ENCODE data around the gene KLHL22.

KLHL22 gene

GRCh38 chr22:20456064-20456721, 39.4 kb downstream of the KLHL22 start:
- no peak for TF ChIP-seq CREB5 (CRISPR knock-in tag; IDR thresholded peaks at IDR 0.05; ENCODE audit: low read depth)
- TF ChIP-seq PPARA (CRISPR knock-in tag; IDR thresholded peaks at IDR 0.05; ENCODE audit: borderline replicate concordance): 0 out of 2 replicates have a peak, but pooled peaks have one; percentile 46
- no peak for TF ChIP-seq POU6F1 (CRISPR knock-in tag; IDR thresholded peaks at IDR 0.05; ENCODE audit: borderline replicate concordance, low read depth)
- TF ChIP-seq OSR1 (CRISPR knock-in tag; IDR thresholded peaks at IDR 0.05): no peak
- no peak for TF ChIP-seq ESRRG (CRISPR knock-in tag; IDR thresholded peaks at IDR 0.05)
- no peak for TF ChIP-seq RARB (CRISPR knock-in tag; IDR thresholded peaks at IDR 0.05)
- peak; percentile 96 for ATAC-seq

- TF ChIP-seq TSHZ2 (CRISPR knock-in tag; IDR thresholded peaks at IDR 0.05) (no peak), PATZ1 (CRISPR knock-in tag; IDR thresholded peaks at IDR 0.05; ENCODE audit: borderline replicate concordance) (no peak), ISL1 (CRISPR knock-in tag; IDR thresholded peaks at IDR 0.05) (no peak), ZFP3 (CRISPR knock-in tag; IDR thresholded peaks at IDR 0.05) (no peak), TOX (CRISPR knock-in tag; IDR thresholded peaks at IDR 0.05; ENCODE audit: borderline replicate concordance) (no peak), OSR1 (CRISPR knock-in tag; IDR thresholded peaks at IDR 0.05) (no peak), ZNF70 (CRISPR knock-in tag; IDR thresholded peaks at IDR 0.05) (no peak), CREB5 (CRISPR knock-in tag; IDR thresholded peaks at IDR 0.05; ENCODE audit: low read depth) (no peak), ZC3H10 (CRISPR knock-in tag; IDR thresholded peaks at IDR 0.05) (no peak), CSDC2 (CRISPR knock-in tag; IDR thresholded peaks at IDR 0.05) (no peak), GLIS3 (CRISPR knock-in tag; IDR thresholded peaks at IDR 0.05) (no peak), CSRNP3 (CRISPR knock-in tag; IDR thresholded peaks at IDR 0.05) (no peak), TCF4 (CRISPR knock-in tag; IDR thresholded peaks at IDR 0.05; ENCODE audit: borderline replicate concordance) (no peak), ARNTL (CRISPR knock-in tag; IDR thresholded peaks at IDR 0.05; ENCODE audit: borderline replicate concordance, low read depth) (no peak)
- ATAC-seq: no peak
Observed at GRCh38 chr22:20455709-20456063, 39.9 kb downstream of the KLHL22 start.

GRCh38 chr22:20453222-20453621, 42.4 kb downstream of the KLHL22 start:
- ATAC-seq: no peak
- TF ChIP-seq TCF4 (CRISPR knock-in tag; IDR thresholded peaks at IDR 0.05; ENCODE audit: borderline replicate concordance) (no peak), CSDC2 (CRISPR knock-in tag; IDR thresholded peaks at IDR 0.05) (no peak), GLIS3 (CRISPR knock-in tag; IDR thresholded peaks at IDR 0.05) (no peak), TOX (CRISPR knock-in tag; IDR thresholded peaks at IDR 0.05; ENCODE audit: borderline replicate concordance) (no peak), SNAI2 (CRISPR knock-in tag; IDR thresholded peaks at IDR 0.05) (no peak), PATZ1 (CRISPR knock-in tag; IDR thresholded peaks at IDR 0.05; ENCODE audit: borderline replicate concordance) (no peak), ARNTL (CRISPR knock-in tag; IDR thresholded peaks at IDR 0.05; ENCODE audit: borderline replicate concordance, low read depth) (no peak), ZNF8 (CRISPR knock-in tag; IDR thresholded peaks at IDR 0.05) (no peak), OSR1 (CRISPR knock-in tag; IDR thresholded peaks at IDR 0.05) (no peak), RARB (CRISPR knock-in tag; IDR thresholded peaks at IDR 0.05) (no peak), PPARA (CRISPR knock-in tag; IDR thresholded peaks at IDR 0.05; ENCODE audit: borderline replicate concordance) (no peak), BACH2 (CRISPR knock-in tag; IDR thresholded peaks at IDR 0.05; ENCODE audit: borderline replicate concordance) (no peak), ZFP3 (CRISPR knock-in tag; IDR thresholded peaks at IDR 0.05) (no peak)
